ENCODE results near the gene PNMA1.

- TF ChIP-seq MXI1 (conservative IDR thresholded peaks at IDR 0.05; ENCODE audit: poor library complexity, severe bottlenecking) (peak; percentile 39), CTCF (IDR thresholded peaks at IDR 0.05; ENCODE audit: poor library complexity, severe bottlenecking) (no peak), EP300 (conservative IDR thresholded peaks at IDR 0.05; ENCODE audit: poor library complexity, severe bottlenecking) (no peak), SMC3 (conservative IDR thresholded peaks at IDR 0.05; ENCODE audit: poor library complexity) (no peak), RAD21 (conservative IDR thresholded peaks at IDR 0.05) (no peak), EZH2 (IDR thresholded peaks at IDR 0.05; ENCODE audit: borderline replicate concordance, insufficient read depth, low read length, poor library complexity, severe bottlenecking) (no peak), REST (IDR thresholded peaks at IDR 0.05; ENCODE audit: borderline replicate concordance) (peak; percentile 15), POLR2AphosphoS5 (IDR thresholded peaks at IDR 0.05) (peak; percentile 38), TAF1 (IDR thresholded peaks at IDR 0.05; ENCODE audit: low read depth) (no peak)
Observed at GRCh38 chr14:73759183-73759713, 45.1 kb upstream of the PNMA1 start.
